ENCODE measurements around the gene CYP24A1.

GRCh38 chr20:54146672-54147071, 27.1 kb downstream of the CYP24A1 start:
- TF ChIP-seq POLR2AphosphoS5 (IDR thresholded peaks at IDR 0.05; ENCODE audit: low read depth, low read length) (no peak), REST (IDR thresholded peaks at IDR 0.05; ENCODE audit: insufficient read depth in 1 of 2, low read depth in 2 of 2, low read length in 2 of 2) (no peak)

Data from PFSK-1 (cell line).